Measurements from ENCODE around the gene LCE1A. TPM values are rescaled to one million over a fixed set of nuclear protein-coding genes. Genes with fewer than 3 reads are reported as not detected.

LCE1A gene
- total RNA-seq, 1 experiment from 2014 or later = not detected

DNA sequence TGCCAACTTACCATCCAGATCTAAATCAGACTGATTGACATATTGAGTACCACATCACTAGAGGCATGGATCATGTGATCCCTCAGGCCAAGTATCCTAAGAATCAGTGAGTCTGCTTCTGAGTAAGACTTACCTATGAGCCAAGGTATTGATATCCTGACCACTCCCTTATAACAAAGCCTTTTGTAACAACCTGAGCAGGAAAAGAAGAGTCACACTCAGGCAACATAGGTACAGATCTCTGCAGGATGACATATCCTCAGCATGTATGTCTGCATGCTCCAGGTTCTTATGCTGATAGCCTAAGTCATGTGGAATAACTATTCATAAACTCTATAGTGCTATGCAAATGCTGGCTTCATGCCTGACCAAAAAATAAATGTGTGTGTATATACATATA lies 2.3 kb upstream of the LCE1A start:
- no peak for TF ChIP-seq EZH2 (IDR thresholded peaks at IDR 0.05; ENCODE audit: borderline replicate concordance, low read depth, low read length, poor library complexity, severe bottlenecking)
- POLR2A ChIA-PET (ENCODE audit: low non-redundant PET) = no interaction called here
- no peaks in the 10 kb centered on the region for H3K9me3 ChIP-seq (ENCODE audit: low read depth, low read length, poor library complexity, severe bottlenecking)

DNA sequence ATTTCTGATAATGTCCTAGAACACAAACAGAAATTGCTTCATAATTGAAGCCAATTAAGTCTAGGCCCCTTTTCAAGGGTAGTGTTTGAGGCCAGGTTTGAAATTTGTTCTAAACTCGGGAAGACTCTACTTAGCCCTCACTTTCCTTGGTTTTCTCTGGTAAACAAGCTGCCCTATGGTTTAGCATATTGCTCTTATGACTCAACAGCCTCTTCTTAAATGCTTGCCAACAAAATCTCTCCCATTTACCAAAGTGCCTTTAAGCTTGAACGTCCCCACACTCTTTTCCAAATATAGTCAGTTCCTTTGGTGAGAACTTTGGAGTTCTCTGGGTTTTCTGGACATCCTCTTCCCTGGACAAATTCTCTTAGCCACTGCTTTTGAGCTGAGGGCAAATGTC lies 9.6 kb downstream of the LCE1A start:
- no peak for DNase-seq (ENCODE audit: low spot score)
- intact Hi-C loops (cut with micrococcal nuclease; ENCODE audit: unreplicated experiment) = no loop called here
- H3K36me3 ChIP-seq (ENCODE audit: insufficient read depth, low read length, poor library complexity, severe bottlenecking) = no peaks in the 10 kb centered on the region
- H3K9me3 ChIP-seq (ENCODE audit: low read depth, low read length, poor library complexity, severe bottlenecking) = no peaks in the 10 kb centered on the region
- POLR2A ChIA-PET (ENCODE audit: low non-redundant PET) = no interaction called here
- CTCF ChIA-PET = no interaction called here
- H3K27ac ChIP-seq (ENCODE audit: low read depth, low read length, poor library complexity, severe bottlenecking) = no peak overlapping the region
- H3K27me3 ChIP-seq (replicated peaks; ENCODE audit: insufficient read depth, low read depth, low read length, poor library complexity) = peaks cover 9% of the 10 kb centered on the region
- H3K4me3 ChIP-seq (ENCODE audit: low read depth, low read length, poor library complexity, severe bottlenecking) = no peak overlapping the region
- no peaks in the 10 kb centered on the region for H3K4me1 ChIP-seq (ENCODE audit: insufficient read depth, low read length, poor library complexity, severe bottlenecking)
- TF ChIP-seq EZH2 (IDR thresholded peaks at IDR 0.05; ENCODE audit: borderline replicate concordance, low read depth, low read length, poor library complexity, severe bottlenecking) = no peak
- TF ChIP-seq, protein P1, sequence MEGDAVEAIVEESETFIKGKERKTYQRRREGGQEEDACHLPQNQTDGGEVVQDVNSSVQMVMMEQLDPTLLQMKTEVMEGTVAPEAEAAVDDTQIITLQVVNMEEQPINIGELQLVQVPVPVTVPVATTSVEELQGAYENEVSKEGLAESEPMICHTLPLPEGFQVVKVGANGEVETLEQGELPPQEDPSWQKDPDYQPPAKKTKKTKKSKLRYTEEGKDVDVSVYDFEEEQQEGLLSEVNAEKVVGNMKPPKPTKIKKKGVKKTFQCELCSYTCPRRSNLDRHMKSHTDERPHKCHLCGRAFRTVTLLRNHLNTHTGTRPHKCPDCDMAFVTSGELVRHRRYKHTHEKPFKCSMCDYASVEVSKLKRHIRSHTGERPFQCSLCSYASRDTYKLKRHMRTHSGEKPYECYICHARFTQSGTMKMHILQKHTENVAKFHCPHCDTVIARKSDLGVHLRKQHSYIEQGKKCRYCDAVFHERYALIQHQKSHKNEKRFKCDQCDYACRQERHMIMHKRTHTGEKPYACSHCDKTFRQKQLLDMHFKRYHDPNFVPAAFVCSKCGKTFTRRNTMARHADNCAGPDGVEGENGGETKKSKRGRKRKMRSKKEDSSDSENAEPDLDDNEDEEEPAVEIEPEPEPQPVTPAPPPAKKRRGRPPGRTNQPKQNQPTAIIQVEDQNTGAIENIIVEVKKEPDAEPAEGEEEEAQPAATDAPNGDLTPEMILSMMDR (conservative IDR thresholded peaks at IDR 0.05; ENCODE audit: low read depth, low read length) = no peak
- BruUV-seq (replicated peaks) = no TSS peak

More for the DNA sequence above, 2.3 kb upstream of the LCE1A start:
- no peak overlapping the region for H3K4me3 ChIP-seq (ENCODE audit: low read depth, low read length, poor library complexity, severe bottlenecking)
- no TSS peak for BruUV-seq (replicated peaks)
- CTCF ChIA-PET = no interaction called here
- no peaks in the 10 kb centered on the region for H3K4me1 ChIP-seq (ENCODE audit: insufficient read depth, low read length, poor library complexity, severe bottlenecking)
- intact Hi-C loops (cut with micrococcal nuclease; ENCODE audit: unreplicated experiment) = no loop called here
- H3K27ac ChIP-seq (ENCODE audit: low read depth, low read length, poor library complexity, severe bottlenecking) = no peak overlapping the region
- H3K27me3 ChIP-seq (replicated peaks; ENCODE audit: insufficient read depth, low read depth, low read length, poor library complexity) = peaks cover 54% of the 10 kb centered on the region
- no peaks in the 10 kb centered on the region for H3K36me3 ChIP-seq (ENCODE audit: insufficient read depth, low read length, poor library complexity, severe bottlenecking)
- no peak for DNase-seq (ENCODE audit: low spot score)

DNA sequence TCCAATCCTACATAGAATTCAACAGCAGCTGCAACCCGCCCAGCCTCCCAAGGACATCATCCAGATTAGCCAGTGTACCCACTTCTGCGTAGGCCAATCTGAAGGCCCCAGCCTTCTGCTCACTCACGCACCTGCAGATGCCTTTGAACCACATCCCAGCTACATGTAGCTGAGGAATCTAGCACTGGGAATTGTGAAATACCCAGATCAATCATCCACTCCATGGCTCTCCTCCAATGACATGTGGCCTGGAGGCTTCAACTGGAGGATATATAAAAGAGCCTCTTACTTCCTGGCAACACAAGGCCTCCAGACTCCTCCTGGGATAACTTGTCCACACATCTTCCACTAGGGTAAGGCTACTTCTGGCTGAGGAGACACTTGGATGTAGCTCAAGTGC lies 15.3 kb downstream of the LCE1A start, which contains the start of gene LCE6A:
Gene LCE6A (plus strand): TSS at position 301 of the 400 bp plus-strand sequence. CDS start 665 bp downstream, outside the sequence.
- intact Hi-C loops (cut with micrococcal nuclease; ENCODE audit: unreplicated experiment) = no loop called here
- ChIA-PET POLR2A (ENCODE audit: low non-redundant PET) (no interaction called here), CTCF (no interaction called here)
- no peaks in the 10 kb centered on the region for H3K36me3 ChIP-seq (ENCODE audit: insufficient read depth, low read length, poor library complexity, severe bottlenecking)
- no peak within 1 kb of the TSS for H3K27ac ChIP-seq (ENCODE audit: low read depth, low read length, poor library complexity, severe bottlenecking)
- no peak for TF ChIP-seq EZH2 (IDR thresholded peaks at IDR 0.05; ENCODE audit: borderline replicate concordance, low read depth, low read length, poor library complexity, severe bottlenecking)
- TF ChIP-seq, protein P1 (conservative IDR thresholded peaks at IDR 0.05; ENCODE audit: low read depth, low read length) = no peak
- H3K4me3 ChIP-seq (ENCODE audit: low read depth, low read length, poor library complexity, severe bottlenecking) = no peak within 1 kb of the TSS
- no peaks in the 10 kb centered on the region for H3K4me1 ChIP-seq (ENCODE audit: insufficient read depth, low read length, poor library complexity, severe bottlenecking)
- no peak for DNase-seq (ENCODE audit: low spot score)
- peaks cover 11% of the 10 kb centered on the region for H3K27me3 ChIP-seq (replicated peaks; ENCODE audit: insufficient read depth, low read depth, low read length, poor library complexity)
- no TSS peak for BruUV-seq (replicated peaks)
- no peaks in the 10 kb centered on the region for H3K9me3 ChIP-seq (ENCODE audit: low read depth, low read length, poor library complexity, severe bottlenecking)

DNA sequence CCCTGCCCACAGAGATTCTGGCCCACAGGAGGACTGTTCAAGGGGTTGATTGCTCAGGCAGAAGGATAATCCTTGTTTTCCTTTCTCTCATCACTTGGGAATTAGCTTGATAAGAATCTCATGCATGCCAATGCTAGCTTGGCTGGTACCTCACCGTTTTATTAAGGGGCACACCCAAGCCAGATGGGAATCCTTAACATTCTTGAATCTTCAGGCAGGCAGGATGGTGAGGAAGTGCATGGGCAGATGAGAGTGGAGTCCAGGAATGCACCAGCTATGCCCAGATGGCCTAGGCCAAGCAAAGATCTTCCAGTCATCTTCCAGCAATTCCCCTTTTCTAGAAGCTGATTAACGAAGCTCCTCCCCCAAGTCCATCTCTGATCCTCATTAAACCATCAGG lies 28.4 kb downstream of the LCE1A start:
- no TSS peak for BruUV-seq (replicated peaks)
- H3K4me1 ChIP-seq (ENCODE audit: insufficient read depth, low read length, poor library complexity, severe bottlenecking) = no peaks in the 10 kb centered on the region
- intact Hi-C loops (cut with micrococcal nuclease; ENCODE audit: unreplicated experiment) = no loop called here
- TF ChIP-seq, protein P1 (conservative IDR thresholded peaks at IDR 0.05; ENCODE audit: low read depth, low read length) = no peak
- no peak for TF ChIP-seq EZH2 (IDR thresholded peaks at IDR 0.05; ENCODE audit: borderline replicate concordance, low read depth, low read length, poor library complexity, severe bottlenecking)
- ChIA-PET POLR2A (ENCODE audit: low non-redundant PET) (no interaction called here), CTCF (no interaction called here)
- no peaks in the 10 kb centered on the region for H3K9me3 ChIP-seq (ENCODE audit: low read depth, low read length, poor library complexity, severe bottlenecking)
- no peaks in the 10 kb centered on the region for H3K27me3 ChIP-seq (replicated peaks; ENCODE audit: insufficient read depth, low read depth, low read length, poor library complexity)
- DNase-seq (ENCODE audit: low spot score) = no peak
- no peak overlapping the region for H3K27ac ChIP-seq (ENCODE audit: low read depth, low read length, poor library complexity, severe bottlenecking)
- H3K4me3 ChIP-seq (ENCODE audit: low read depth, low read length, poor library complexity, severe bottlenecking) = no peak overlapping the region
- H3K36me3 ChIP-seq (ENCODE audit: insufficient read depth, low read length, poor library complexity, severe bottlenecking) = no peaks in the 10 kb centered on the region

Data from A673 (cell line).